GM12801 (cell line): Measurements from ENCODE around the gene PUS7L.

Experiments used
- CTCF ChIP-seq: IDR thresholded peaks from one replicate; pipeline ENCODE4 v1.5.1; 2011; ENCODE audit warnings: control low read depth; ENCODE audit not compliant: insufficient read length; ENCODE audit errors: extremely low read depth

The PUS7L gene

GRCh38 chr12:43762596-43762995 is 4.0 kb upstream of the PUS7L start:
- TF ChIP-seq CTCF = no peak

- TF ChIP-seq CTCF = no peak
These were observed 2.9 kb upstream of the PUS7L start for GRCh38 chr12:43761500-43761899.

- no peak for TF ChIP-seq CTCF
These were observed 1.8 kb upstream of the PUS7L start for GRCh38 chr12:43760396-43760795.

DNA sequence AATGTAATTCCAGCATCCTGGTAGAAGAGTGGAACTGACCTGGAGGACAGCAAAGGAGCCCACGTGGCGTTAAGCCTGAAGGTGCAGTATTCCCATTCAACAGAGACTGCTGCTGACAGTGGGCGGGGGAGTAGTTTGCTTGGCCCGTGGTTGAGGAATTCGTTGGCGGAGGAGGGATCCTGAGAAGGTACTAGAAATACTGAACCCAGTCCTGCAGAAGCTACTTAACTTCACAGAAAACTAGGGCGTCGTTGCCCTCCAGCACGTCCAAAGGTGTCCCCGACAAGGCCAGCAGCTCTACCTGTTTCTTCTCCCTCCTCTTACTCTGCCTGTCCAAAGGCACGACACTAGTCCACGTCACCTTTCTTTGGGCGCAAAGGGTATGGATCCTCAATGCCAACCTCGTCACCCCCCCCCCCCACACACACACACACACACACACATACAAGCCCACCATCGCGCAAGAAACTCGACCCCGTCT is 303 bp downstream of the PUS7L start:
- TF ChIP-seq CTCF = no peak

DNA sequence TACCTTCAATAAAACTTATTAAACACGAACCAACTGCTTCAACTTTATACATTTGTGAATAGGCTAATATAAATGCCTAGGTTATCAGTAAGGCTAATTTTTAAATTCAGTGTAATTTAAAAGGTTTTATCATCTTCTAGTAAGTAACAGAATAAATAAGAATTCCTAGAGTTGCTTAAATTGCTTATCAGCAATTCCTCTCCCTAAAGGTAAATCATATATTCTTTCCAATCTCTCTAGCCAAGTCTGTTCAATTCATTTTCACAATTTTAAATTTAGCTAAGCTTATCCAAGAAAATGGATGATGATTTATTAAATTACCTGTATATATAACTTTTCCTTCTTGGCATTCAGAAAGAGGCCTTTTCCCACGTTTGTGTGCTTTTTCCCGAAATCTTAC is 4.6 kb downstream of the PUS7L start:
- no peak for TF ChIP-seq CTCF

GRCh38 chr12:43750814-43751213 is 7.8 kb downstream of the PUS7L start:
- TF ChIP-seq CTCF = no peak

DNA sequence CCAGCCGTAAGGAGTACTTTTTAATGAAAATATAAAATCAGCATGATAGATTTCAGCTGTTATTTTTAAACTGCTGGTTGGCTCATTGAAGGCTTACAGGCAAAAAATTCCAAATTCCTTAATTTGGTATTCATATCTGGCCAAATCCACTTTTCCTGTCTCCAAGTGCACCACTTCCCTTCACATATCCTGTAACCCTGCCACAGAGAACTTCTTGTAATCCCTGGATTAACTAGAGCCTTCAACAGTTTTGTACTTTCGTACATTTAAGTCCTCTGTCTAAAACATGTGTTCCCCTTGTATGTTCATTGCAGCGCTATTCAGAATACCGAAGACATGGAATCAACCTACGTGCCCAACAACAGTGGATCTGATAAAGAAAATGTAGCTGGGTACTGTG is 9.6 kb downstream of the PUS7L start:
- TF ChIP-seq CTCF = no peak

DNA sequence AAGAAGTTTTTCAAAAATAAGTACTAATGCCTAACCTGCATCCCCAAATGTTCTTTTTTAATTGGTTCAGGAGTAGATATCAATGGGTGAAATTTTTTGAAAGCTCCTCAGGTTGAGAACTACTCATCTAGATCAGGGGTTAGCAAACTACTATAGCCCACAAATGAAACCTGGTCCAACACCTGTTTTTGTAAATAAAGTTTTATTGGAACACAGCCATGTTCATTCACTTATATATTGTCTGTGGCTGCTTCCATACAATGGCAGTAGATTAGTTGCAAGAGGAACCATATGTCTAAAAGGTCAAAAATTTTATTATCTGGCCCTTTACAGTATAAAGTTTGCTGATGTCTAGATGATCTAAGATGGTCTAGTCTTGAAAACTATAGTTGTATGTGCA is 13.8 kb downstream of the PUS7L start:
- no peak for TF ChIP-seq CTCF
